Stimulated activated CD8-positive, alpha-beta memory T cell treated with anti-CD3 and anti-CD28 coated beads, Interleukin-4, amount 100 ng/mL, for 48 hours (primary cell): ENCODE results near the gene NDUFA1.
"Not testable (repeated sequence)": the region's sequence is repeated elsewhere in the genome, so short reads cannot be mapped to it uniquely, and the experiment has no call there.

ENCODE experiments used
- DNase-seq: peaks from one replicate; pipeline ENCODE4 v3.0.0-alpha.2; 2020

Gene NDUFA1

GRCh38 chrX:119871599-119872395, at the start of gene NDUFA1, which contains the start of gene RNF113A:
TSS of gene NDUFA1 (plus strand) at chrX:119871832. CDS start at chrX:119871912, 80 bp downstream.
TSS of gene RNF113A (minus strand) at chrX:119871733. CDS start at chrX:119871613, 120 bp downstream.
- peak; percentile 83 for DNase-seq

- DNase-seq: not testable (repeated sequence)
Measured at GRCh38 chrX:119824221-119824620, 47.4 kb upstream of the NDUFA1 start.

- no peak for DNase-seq
Measured at GRCh38 chrX:119826399-119826959, 45.2 kb upstream of the NDUFA1 start.

- DNase-seq: no peak
Measured at GRCh38 chrX:119828446-119828845, 43.2 kb upstream of the NDUFA1 start.

- DNase-seq: no peak
Measured at GRCh38 chrX:119833905-119834304, 37.7 kb upstream of the NDUFA1 start.

GRCh38 chrX:119852382-119853353, 19.0 kb upstream of the NDUFA1 start, which contains the start of gene UPF3B:
TSS of gene UPF3B (minus strand) at chrX:119852963. CDS start at chrX:119852928, 35 bp downstream.
- peak; percentile 93 for DNase-seq

- no peak for DNase-seq
Measured at GRCh38 chrX:119853444-119853843, 18.2 kb upstream of the NDUFA1 start.

- DNase-seq: peak; percentile 37
Measured at GRCh38 chrX:119870626-119871131, 953 bp upstream of the NDUFA1 start.

- DNase-seq: no peak
Measured at GRCh38 chrX:119871245-119871598, 410 bp upstream of the NDUFA1 start.

- DNase-seq: no peak
Measured at GRCh38 chrX:119878740-119879139, 7.1 kb downstream of the NDUFA1 start.

- DNase-seq: no peak
Measured at GRCh38 chrX:119880076-119880475, 8.4 kb downstream of the NDUFA1 start.

GRCh38 chrX:119880552-119881437, 9.2 kb downstream of the NDUFA1 start:
- DNase-seq: peak; percentile 31

- peak; percentile 22 for DNase-seq
Measured at GRCh38 chrX:119885554-119886428, 14.2 kb downstream of the NDUFA1 start.

- peak; percentile 73 for DNase-seq
Measured at GRCh38 chrX:119887721-119888425, 16.2 kb downstream of the NDUFA1 start.

GRCh38 chrX:119890626-119891025, 19.0 kb downstream of the NDUFA1 start:
- not testable (repeated sequence) for DNase-seq

GRCh38 chrX:119891961-119892692, 20.5 kb downstream of the NDUFA1 start:
- not testable (repeated sequence) for DNase-seq

- no peak for DNase-seq
Measured at GRCh38 chrX:119895843-119896326, 24.3 kb downstream of the NDUFA1 start, which contains the start of gene AKAP14. TSS of gene AKAP14 (plus strand) at chrX:119895893. CDS start at chrX:119903224, 7,331 bp downstream.

GRCh38 chrX:119899125-119899524, 27.5 kb downstream of the NDUFA1 start:
- DNase-seq: no peak

- DNase-seq: no peak
Measured at GRCh38 chrX:119900976-119901375, 29.3 kb downstream of the NDUFA1 start.
